GM18508 (cell line): ENCODE data around the gene EXOC6.

Experiments
- ATAC-seq: cut with Tn5 transposase; IDR thresholded peaks from one replicate; pipeline ENCODE4 v1.9.1; 2021; ENCODE audit warnings: moderate number of reproducible peaks; ENCODE audit not compliant: insufficient read depth, unreplicated experiment

The EXOC6 gene

DNA sequence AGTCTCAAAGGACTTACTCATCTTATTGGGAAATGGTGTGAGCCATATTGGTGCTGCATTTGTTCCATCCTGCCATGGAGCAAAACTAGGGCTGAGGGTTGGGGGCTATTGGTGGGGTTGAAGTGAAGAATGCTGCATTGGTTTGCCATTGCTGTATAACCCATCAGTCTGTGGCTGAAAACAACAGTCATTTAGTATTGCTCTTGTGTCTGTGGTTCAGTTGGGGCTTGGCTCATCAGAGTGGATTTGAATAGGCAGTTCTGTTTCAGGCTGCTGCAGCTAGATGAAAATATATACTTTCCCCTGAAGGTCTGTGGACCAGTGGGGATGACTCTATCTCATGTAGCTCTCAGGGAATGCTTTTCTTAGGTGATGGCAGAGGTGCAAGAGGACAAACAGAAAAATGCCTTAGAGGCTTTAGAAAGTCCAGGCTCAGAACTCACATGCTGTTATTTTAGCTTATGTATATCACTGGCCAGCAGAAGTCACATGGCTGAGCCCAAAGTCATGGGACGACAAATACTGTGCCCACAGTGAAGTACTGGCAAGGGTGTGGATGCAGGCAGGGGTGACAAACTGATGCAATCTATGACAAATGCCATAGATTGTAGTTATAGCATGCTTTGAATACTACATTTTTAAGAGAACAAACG lies 15.2 kb upstream of the EXOC6 start:
- no peak for ATAC-seq

DNA sequence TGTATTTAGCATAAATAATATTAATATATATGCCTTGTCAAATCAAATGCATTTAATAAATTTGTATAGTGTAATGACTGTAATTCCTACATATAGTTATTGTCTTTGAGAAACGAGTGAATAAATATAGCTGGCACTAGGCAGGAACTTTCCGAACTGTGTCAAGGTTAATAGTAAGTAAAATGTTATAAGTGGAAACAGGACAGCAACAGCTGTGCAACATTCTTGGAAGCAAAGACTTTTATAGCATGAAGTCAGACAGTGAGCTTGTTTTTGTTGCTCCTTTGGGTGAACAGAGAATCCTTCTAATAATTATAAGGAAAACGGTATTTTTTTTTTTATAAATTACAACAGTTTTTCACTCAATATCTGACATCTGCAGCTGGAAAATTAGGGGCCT lies 14.0 kb upstream of the EXOC6 start:
- ATAC-seq, result no peak

DNA sequence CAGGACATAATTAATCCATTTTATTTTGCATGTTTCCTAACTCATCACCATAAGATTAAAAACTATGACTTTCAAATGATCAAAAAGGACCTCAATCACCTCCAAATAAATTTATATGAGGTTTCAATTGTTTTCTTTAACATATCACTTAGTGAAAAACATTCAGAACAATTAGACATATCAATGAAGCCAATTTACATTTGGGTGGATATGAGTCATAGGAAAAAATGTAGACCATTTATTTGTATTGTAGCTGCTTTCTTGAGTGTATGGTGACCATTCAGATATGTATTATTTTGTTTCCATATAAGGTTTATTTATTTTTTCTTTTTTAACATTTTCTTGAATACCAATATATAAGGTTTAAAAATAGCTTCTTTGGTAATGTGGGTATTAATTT lies 13.3 kb upstream of the EXOC6 start:
- no peak for ATAC-seq

DNA sequence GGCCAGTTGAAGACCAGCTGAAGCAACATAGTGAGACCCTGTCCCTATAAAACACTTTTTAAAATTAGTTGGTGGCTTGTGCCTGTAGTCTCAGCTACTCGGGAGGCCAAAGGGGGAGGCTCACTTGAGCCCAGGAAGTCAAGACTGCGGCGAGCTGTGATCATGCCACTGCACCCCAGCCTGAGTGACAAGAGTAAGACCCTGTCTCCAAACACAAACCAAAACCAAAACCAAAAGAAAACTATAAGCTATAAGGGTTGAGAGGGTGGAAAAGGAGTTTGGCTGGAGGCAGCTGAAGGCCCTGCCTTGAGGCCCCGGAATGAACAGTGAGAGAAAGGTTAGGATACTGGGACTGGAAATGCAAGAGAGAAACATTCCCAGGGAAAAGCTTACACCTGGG lies 10.9 kb upstream of the EXOC6 start:
- ATAC-seq, result no peak

- ATAC-seq, result no peak
These were observed 8.9 kb upstream of the EXOC6 start for GRCh38 chr10:92839191-92840085.

DNA sequence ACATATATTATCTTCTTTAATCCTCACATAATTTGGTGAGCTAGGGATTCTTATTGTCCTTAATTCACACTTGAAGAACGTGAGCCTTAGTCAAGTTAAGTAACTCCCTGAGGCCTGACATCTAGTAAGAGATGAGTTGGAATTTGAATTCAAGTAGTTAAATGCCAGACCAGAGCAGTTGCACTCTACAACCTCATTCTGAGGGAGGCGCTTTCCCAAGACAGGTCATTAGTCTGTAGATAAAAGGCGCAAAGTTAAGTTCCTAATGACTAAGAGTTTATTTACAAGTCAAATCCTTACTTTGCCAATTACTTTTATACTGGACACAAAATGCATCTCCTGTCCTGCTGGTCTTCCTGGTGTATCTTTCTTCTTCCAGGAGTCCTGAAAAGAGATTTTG lies 3.6 kb upstream of the EXOC6 start:
- no peak for ATAC-seq

DNA sequence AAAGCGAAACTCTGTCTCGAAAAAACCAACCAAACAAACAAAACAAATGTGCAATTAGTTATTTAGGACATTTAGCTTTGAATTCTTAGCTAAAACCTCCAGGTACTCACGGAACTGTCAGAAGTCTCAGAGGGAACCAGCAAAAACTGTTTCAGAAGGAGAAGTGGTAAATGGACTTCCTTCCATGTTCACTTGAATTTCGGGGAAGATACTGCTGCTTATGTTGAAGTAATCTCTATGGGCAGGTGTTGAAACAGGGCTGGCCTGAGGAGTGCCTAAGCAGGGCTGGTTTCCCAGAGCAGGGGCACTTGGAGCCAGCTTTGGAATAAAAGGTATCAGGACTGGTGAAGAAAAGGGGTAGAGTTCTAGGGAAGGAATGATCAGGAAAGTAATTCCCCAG lies 2.4 kb upstream of the EXOC6 start:
- no peak for ATAC-seq

DNA sequence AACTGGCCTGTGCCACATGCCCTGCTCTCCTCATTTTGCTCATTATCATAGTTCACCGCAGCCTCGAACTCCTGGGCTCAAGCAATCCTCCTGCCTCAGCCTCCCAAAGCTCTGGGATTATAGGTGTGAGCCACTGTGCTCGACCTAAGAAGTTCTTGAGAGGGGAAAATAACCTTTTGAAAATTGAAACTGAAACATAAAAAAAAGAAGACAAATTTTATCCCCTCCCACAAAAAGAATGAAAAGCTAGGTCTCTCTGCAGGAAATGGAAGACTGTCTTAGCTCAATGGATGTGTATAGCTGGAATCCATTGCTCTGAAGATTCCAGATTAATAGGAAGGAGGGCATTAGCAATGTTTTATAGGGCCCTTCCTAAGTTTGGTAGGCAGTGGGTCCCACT lies 2.0 kb upstream of the EXOC6 start:
- no peak for ATAC-seq

- ATAC-seq, result no peak
These were observed 1.5 kb upstream of the EXOC6 start for GRCh38 chr10:92846854-92847201.

- ATAC-seq, result no peak
These were observed 987 bp upstream of the EXOC6 start for GRCh38 chr10:92847202-92847864.

DNA sequence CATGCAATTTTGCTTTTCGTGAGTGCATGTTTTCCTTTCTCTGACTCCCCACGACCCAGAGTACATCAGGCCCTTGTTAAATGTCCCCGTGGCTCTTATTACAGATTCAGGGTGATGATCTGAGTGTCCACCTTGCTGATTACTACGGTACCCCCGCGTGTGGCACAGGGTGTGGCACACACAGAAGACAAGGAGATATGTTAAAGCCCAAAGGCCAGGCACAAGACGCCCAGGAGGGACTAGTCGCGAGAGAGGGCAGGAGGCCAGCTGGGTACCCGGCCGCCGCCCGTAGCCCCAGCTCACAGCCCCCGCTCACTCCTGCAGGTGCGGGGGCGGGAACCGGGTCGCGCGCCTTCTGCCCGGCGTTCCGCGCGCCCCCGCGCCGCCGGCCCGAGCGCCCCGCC lies 281 bp upstream of the EXOC6 start:
- ATAC-seq, result no peak

- ATAC-seq, result no peak
These were observed 860 bp downstream of the EXOC6 start for GRCh38 chr10:92849234-92849525.

DNA sequence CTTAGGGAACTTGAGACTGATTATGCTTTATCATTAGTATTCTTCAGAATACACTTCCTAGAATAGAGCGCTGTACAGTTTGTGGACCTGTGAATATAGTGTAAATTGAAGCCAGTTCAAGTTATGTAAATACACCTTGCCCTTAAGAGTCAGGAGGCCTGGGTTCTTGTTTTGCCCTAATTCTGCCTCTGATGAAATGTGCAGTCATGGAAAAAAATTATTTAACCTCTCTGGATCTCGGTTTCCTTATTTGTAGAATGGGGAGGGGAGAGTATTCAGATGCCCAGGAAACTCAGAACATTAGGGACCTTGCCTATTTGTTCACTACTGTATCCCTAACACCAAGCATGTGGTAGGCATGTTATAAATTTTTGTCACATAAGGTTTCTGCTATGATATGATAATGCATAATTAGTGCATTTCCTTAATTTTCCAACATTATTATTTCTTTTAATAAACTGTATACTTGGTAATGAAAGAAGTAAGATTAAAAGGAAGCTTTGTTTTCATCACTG lies 1.3 kb downstream of the EXOC6 start:
- no peak for ATAC-seq

- no peak for ATAC-seq
These were observed 1.9 kb downstream of the EXOC6 start for GRCh38 chr10:92850185-92850584.

- no peak for ATAC-seq
These were observed 2.7 kb downstream of the EXOC6 start for GRCh38 chr10:92851003-92851402.

DNA sequence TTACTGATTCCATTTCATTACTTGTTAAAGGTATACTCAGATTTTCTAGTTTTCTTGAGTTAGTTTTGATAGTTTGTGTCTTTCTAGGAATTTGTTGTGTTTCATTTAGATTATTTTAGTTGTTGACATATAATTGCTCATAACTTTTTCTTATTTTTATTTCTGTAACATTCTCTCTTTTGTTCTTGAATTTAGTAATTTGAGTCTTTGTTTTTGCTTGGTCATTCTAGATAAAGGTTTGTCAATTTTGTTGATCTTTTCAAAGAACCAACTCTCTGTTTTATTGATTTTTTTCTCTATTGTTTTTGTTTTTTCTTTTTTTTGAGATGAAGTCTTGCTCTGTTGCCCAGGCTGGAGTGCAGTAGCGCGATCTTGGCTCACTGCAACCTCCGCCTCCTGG lies 7.2 kb downstream of the EXOC6 start:
- no peak for ATAC-seq

GRCh38 chr10:92857904-92858514 lies 9.7 kb downstream of the EXOC6 start:
- no peak for ATAC-seq

DNA sequence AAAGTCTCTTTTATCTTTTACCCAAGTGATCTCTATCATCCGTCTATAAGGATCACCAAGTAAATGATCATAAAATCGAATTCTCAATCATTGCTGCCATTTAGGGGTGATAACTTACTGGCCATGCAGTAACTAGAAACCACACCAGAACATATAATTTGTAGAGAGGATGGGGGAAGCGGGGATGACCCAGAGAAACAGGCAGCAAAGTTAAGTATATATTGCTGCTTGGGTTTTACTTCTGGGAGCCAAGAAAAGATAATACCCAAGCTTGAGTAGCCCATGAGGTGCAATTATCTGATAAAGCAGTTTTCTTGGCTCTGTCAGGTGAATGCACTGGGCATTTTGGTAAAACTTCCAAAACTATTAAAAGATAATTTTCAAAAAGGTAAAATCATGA lies 18.9 kb downstream of the EXOC6 start:
- no peak for ATAC-seq

- ATAC-seq, result no peak
These were observed 19.7 kb downstream of the EXOC6 start for GRCh38 chr10:92868036-92868435.

DNA sequence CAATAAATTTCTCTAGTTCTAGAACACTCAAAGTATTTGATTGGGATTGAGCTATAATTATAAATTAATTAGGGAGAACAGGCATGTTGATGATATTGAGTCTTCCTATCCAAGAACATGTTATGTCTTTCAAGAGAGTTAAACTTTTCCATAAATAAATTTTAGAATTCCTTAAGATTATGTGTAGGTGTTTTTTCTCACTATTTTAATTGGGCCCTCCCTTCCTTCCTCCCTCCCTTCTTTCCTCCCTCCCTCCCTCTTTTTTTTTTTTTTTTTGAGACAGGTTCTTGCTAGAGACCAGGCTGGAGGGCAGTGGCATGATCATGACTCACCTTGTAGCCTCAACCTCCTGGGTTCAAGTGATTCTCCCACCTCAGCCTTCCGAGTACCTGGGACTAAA lies 20.2 kb downstream of the EXOC6 start:
- no peak for ATAC-seq

DNA sequence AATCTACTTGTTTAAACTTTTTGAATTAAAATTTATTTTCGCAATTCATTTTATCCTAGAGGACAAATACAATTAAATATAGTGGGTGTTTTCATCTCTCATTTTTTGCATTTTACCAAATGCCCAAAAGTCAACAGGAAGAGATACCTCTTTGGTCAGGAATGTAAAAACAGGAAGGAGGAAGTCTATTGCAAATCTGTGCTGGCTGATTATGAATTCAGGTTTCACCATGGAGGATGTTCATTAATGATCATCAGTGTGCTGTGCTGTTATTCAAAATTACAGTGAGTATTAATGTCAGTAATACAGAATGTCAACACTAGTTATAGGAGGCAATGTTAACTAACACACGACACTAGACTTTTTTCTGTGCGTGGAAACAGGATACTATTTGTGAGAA lies 24.7 kb downstream of the EXOC6 start:
- no peak for ATAC-seq
